ENCODE data around the gene AVP. TPM values are rescaled to one million over a fixed set of nuclear protein-coding genes. Genes with fewer than 3 reads are reported as not detected.

Gene AVP
- polyA plus RNA-seq, 2 of the 4 experiments (the other 2 are of a cell fraction), result not detected

DNA sequence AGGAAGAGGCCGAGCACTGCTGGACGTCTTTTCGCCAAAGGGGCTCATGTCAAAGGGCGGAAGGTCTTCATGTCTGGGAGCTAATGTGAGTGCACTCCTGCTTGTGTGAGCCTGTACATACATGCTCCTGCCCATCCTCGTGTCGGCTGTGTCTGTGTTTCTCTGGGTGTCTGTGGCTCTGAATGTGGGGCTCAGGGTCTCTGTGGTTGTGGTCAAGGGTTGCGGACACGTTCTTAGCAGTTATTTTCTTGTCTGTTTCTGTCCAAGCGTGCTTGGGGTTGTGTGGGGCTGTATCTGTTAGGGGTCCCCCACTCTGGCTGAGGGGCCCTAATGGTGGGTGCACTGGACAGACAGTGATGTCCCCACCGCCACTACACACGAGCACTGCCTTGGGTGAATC lies 2.9 kb downstream of the AVP start:
- FAIRE-seq, result no peak
- POLR2A ChIA-PET, result no interaction called here
- 89% methylated on average over 11 of the region's 11 CpGs for WGBS (ENCODE audit: missing lambda C conversion rate)

DNA sequence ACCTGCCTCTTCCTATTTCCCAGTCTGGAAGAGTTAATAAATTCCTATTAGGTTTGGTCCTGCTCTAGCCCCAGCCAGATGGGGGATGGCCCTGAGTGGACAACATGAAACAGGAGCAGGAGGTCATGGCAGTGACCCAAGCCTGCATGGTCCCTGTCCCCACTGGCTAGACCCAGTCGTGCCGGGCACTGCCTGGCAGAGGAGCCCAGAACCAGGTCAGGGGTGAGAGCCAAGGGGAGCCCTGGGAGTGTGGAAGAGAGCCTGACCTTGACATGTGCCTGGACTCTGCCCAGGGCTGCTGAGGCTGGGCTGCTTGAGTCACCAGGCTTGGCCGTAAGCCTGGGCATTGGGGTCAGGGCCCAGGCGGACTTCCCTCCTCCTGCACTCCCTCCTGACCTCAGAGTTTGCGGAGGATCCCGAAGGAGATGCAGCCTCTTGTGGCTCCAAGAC lies 3.6 kb downstream of the AVP start:
- 37% methylated on average over 6 of the region's 6 CpGs for WGBS (ENCODE audit: missing lambda C conversion rate)

More for the DNA sequence above, 2.9 kb downstream of the AVP start:
- Histone ChIP-seq H3K4me3 (no peak overlapping the region), H3K4me2 (peak overlapping the region; percentile 46; the same call in 2 of the 3 replicates), H3K9me3 (no peaks in the 10 kb centered on the region), H3K27ac (peak overlapping the region in 1 of 2 experiments; percentile 55; a peak in 2 of 6 replicates), H3K4me1 (peaks cover 19% of the 10 kb centered on the region)
- CTCF ChIA-PET, result interaction anchor here (0.8 kb wide), 1 partner anchor 32 kb away, joined by 3 read pairs; no protein-coding TSS in a partner anchor
- TF ChIP-seq ESRRA (IDR thresholded peaks at IDR 0.05; ENCODE audit: borderline replicate concordance, low read length) (no peak), HOXB5 (CRISPR knock-in tag; IDR thresholded peaks at IDR 0.05) (no peak), RFX5 (IDR thresholded peaks at IDR 0.05) (no peak), FOSB (CRISPR knock-in tag; IDR thresholded peaks at IDR 0.05) (no peak), HOXA7 (CRISPR knock-in tag; IDR thresholded peaks at IDR 0.05) (no peak), ZNF302 (CRISPR knock-in tag; IDR thresholded peaks at IDR 0.05) (no peak), NPAS2 (CRISPR knock-in tag; IDR thresholded peaks at IDR 0.05; ENCODE audit: borderline replicate concordance) (no peak), EP300 (IDR thresholded peaks at IDR 0.05) (no peak)
- TF ChIP-seq, protein P1, sequence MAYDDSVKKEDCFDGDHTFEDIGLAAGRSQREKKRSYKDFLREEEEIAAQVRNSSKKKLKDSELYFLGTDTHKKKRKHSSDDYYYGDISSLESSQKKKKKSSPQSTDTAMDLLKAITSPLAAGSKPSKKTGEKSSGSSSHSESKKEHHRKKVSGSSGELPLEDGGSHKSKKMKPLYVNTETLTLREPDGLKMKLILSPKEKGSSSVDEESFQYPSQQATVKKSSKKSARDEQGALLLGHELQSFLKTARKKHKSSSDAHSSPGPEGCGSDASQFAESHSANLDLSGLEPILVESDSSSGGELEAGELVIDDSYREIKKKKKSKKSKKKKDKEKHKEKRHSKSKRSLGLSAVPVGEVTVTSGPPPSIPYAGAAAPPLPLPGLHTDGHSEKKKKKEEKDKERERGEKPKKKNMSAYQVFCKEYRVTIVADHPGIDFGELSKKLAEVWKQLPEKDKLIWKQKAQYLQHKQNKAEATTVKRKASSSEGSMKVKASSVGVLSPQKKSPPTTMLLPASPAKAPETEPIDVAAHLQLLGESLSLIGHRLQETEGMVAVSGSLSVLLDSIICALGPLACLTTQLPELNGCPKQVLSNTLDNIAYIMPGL (CRISPR knock-in tag; IDR thresholded peaks at IDR 0.05; ENCODE audit: borderline replicate concordance), result no peak
- TF ChIP-seq, protein P2, sequence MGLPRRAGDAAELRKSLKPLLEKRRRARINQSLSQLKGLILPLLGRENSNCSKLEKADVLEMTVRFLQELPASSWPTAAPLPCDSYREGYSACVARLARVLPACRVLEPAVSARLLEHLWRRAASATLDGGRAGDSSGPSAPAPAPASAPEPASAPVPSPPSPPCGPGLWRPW (IDR thresholded peaks at IDR 0.05), result no peak
- ATAC-seq (peak in 1 of 2 experiments; percentile 10; a peak in 3 of 6 replicates), DNase-seq (ENCODE audit: low read depth in 1 of 2, low spot score in 1 of 2) (no peak)

More for the DNA sequence above, 3.6 kb downstream of the AVP start:
- H3K4me1 ChIP-seq, result peaks cover 19% of the 10 kb centered on the region
- ChIA-PET POLR2A (no interaction called here), CTCF (interaction anchor here (0.8 kb wide), 1 partner anchor 31 kb away, joined by 3 read pairs; no protein-coding TSS in a partner anchor)
- no peak overlapping the region for H3K4me3 ChIP-seq
- peak overlapping the region; percentile 46 for H3K4me2 ChIP-seq
- TF ChIP-seq, protein P2 (IDR thresholded peaks at IDR 0.05), result no peak
- TF ChIP-seq POLR2A (IDR thresholded peaks at IDR 0.05; ENCODE audit: low read length) (no peak), ESRRA (IDR thresholded peaks at IDR 0.05; ENCODE audit: borderline replicate concordance, low read length) (0 out of 2 replicates have a peak, but pooled peaks have one; percentile 3), CBX2 (IDR thresholded peaks at IDR 0.05; ENCODE audit: borderline replicate concordance, low read depth) (no peak), CHD2 (IDR thresholded peaks at IDR 0.05; ENCODE audit: low read length, partially characterized antibody) (no peak), JUNB (IDR thresholded peaks at IDR 0.05) (no peak), FOSL2 (IDR thresholded peaks at IDR 0.05) (no peak), FOSL2 (CRISPR knock-in tag; IDR thresholded peaks at IDR 0.05) (0 out of 2 replicates have a peak, but pooled peaks have one; percentile 3), RFX5 (IDR thresholded peaks at IDR 0.05) (no peak), KDM1A (IDR thresholded peaks at IDR 0.05; ENCODE audit: low read depth) (no peak), KDM5A (IDR thresholded peaks at IDR 0.05) (no peak), HOXB5 (CRISPR knock-in tag; IDR thresholded peaks at IDR 0.05) (no peak), CHD4 (IDR thresholded peaks at IDR 0.05; ENCODE audit: borderline replicate concordance) (no peak), ZNF302 (CRISPR knock-in tag; IDR thresholded peaks at IDR 0.05) (no peak), GATA3 (IDR thresholded peaks at IDR 0.05; ENCODE audit: borderline replicate concordance) (no peak)
- TF ChIP-seq, protein P3, sequence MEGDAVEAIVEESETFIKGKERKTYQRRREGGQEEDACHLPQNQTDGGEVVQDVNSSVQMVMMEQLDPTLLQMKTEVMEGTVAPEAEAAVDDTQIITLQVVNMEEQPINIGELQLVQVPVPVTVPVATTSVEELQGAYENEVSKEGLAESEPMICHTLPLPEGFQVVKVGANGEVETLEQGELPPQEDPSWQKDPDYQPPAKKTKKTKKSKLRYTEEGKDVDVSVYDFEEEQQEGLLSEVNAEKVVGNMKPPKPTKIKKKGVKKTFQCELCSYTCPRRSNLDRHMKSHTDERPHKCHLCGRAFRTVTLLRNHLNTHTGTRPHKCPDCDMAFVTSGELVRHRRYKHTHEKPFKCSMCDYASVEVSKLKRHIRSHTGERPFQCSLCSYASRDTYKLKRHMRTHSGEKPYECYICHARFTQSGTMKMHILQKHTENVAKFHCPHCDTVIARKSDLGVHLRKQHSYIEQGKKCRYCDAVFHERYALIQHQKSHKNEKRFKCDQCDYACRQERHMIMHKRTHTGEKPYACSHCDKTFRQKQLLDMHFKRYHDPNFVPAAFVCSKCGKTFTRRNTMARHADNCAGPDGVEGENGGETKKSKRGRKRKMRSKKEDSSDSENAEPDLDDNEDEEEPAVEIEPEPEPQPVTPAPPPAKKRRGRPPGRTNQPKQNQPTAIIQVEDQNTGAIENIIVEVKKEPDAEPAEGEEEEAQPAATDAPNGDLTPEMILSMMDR (IDR thresholded peaks at IDR 0.05), result no peak
- DNase-seq (ENCODE audit: low read depth in 1 of 2, low spot score in 1 of 2) (peak in 1 of 2 experiments; percentile 41), ATAC-seq (peak; percentile 54 to 79), FAIRE-seq (no peak)
- H3K27ac ChIP-seq, result peak overlapping the region in 1 of 2 experiments; percentile 55; a peak in 3 of 6 replicates
- H3K9me3 ChIP-seq, result no peaks in the 10 kb centered on the region

Data from A549 (cell line).